Keratinocyte (primary cell): ENCODE data around the gene HEATR1. TPM values are rescaled to one million over a fixed set of nuclear protein-coding genes. Genes with fewer than 3 reads are reported as not detected.

Experiments
- DNase-seq: peaks from one replicate; pipeline ENCODE4 v3.0.0-alpha.2; 2011; ENCODE audit warnings: low read depth, missing footprints, low spot score
- FAIRE-seq: peaks from 2 replicates; lab custom pipeline; 2011; peaks lifted over from hg19 to GRCh38; lab: Jason Lieb, UNC
- H2AFZ ChIP-seq: 2 replicates; pipeline ENCODE4 v1.6.0; 2012; ENCODE audit warnings: low read length, control low read depth, inconsistent platforms; ENCODE audit not compliant: control insufficient read depth
- H3K27ac ChIP-seq: 2 replicates; pipeline ENCODE4 v1.5.1; 2011; ENCODE audit warnings: low read length; ENCODE audit not compliant: control insufficient read depth, insufficient read depth
- H3K27me3 ChIP-seq: 3 replicates; pipeline ENCODE4 v1.6.0; 2011; ENCODE audit warnings: low read length; ENCODE audit not compliant: control insufficient read depth, insufficient read depth; ENCODE audit errors: extremely low read depth
- H3K36me3 ChIP-seq, 2 experiments: 2 replicates in 1 of 2; 3 replicates in 1 of 2; pipeline ENCODE4 v1.5.1; 2011; ENCODE audit warnings: low read length in 2 of 2, mild to moderate bottlenecking in 1 of 2; ENCODE audit not compliant: control insufficient read depth in 2 of 2, insufficient read depth in 2 of 2; ENCODE audit errors: extremely low read depth in 1 of 2
- H3K4me1 ChIP-seq: 3 replicates; pipeline ENCODE4 v1.5.1; 2011; ENCODE audit warnings: low read length; ENCODE audit not compliant: control insufficient read depth, insufficient read depth; ENCODE audit errors: extremely low read depth
- H3K4me2 ChIP-seq: 3 replicates; pipeline ENCODE4 v1.6.0; 2011; ENCODE audit warnings: low read depth, low read length; ENCODE audit not compliant: control insufficient read depth, insufficient read depth; ENCODE audit errors: extremely low read depth
- H3K4me3 ChIP-seq, 3 experiments: fragments of 200-600 bp in 1 of 3; sonication (generic) in 1 of 3; 2 replicates in 2 of 3; 3 replicates in 1 of 3; pipeline ENCODE4 v1.5.1; 2011 to 2016; ENCODE audit warnings: low read length in 3 of 3, mild to moderate bottlenecking in 3 of 3, control low read depth in 2 of 3, inconsistent platforms in 1 of 3, low read depth in 1 of 3, mixed read lengths in 1 of 3, mixed run types in 1 of 3, moderate library complexity in 1 of 3; ENCODE audit not compliant: control insufficient read depth in 2 of 3, insufficient read depth in 2 of 3; ENCODE audit errors: extremely low read depth in 1 of 3
- H3K79me2 ChIP-seq: 2 replicates; pipeline ENCODE4 v1.6.0; 2012; ENCODE audit warnings: low read length; ENCODE audit not compliant: control insufficient read depth, insufficient read depth
- H3K9ac ChIP-seq: 3 replicates; pipeline ENCODE4 v1.6.0; 2011; ENCODE audit warnings: low read length; ENCODE audit not compliant: control insufficient read depth, insufficient read depth; ENCODE audit errors: extremely low read depth
- H3K9me1 ChIP-seq: 3 replicates; pipeline ENCODE4 v1.6.0; 2011; ENCODE audit warnings: low read length; ENCODE audit not compliant: control insufficient read depth, insufficient read depth; ENCODE audit errors: extremely low read depth
- H3K9me3 ChIP-seq: 2 replicates; pipeline ENCODE4 v1.5.1; 2012; ENCODE audit warnings: low read depth, low read length; ENCODE audit not compliant: control insufficient read depth
- H4K20me1 ChIP-seq: 3 replicates; pipeline ENCODE4 v1.6.0; 2011; ENCODE audit warnings: low read length; ENCODE audit not compliant: control insufficient read depth, insufficient read depth; ENCODE audit errors: extremely low read depth
- EZH2 ChIP-seq: IDR thresholded peaks from one replicate; pipeline ENCODE4 v1.6.1; 2012; ENCODE audit warnings: inconsistent platforms, mild to moderate bottlenecking, low read length, moderate library complexity
- dilution Hi-C: fragments of 300-500 bp; cut with MboI; formaldehyde crosslinking; loops from one replicate; pipeline ENCODE4 v1.7.0; 2020; ENCODE audit warnings: low sequenced_read_pairs; ENCODE audit not compliant: extremely low pct_ligation_motif_present
- polyA plus RNA-seq, 5 experiments: library from polyadenylated mRNA; depleted of rRNA in 3 of 5; stranded (reverse) in 3 of 5; stranded (forward) in 1 of 5; unstranded in 1 of 5; fragments of >200 nt; gene quantifications; 1 replicate in 1 of 5; 2 replicates in 3 of 5; 3 replicates in 1 of 5; pipeline versions ENCODE4 v1.2.1 to v1.2.3, GENCODE V29; 2011 to 2012; ENCODE audit warnings: missing spikeins in 2 of 5, low read depth in 1 of 5, low replicate concordance in 1 of 5
- TF ChIP-seq, protein P1 (sequence below), 3 experiments: IDR thresholded peaks in 1 of 3; conservative IDR thresholded peaks in 1 of 3; optimal IDR thresholded peaks in 1 of 3; 2 replicates in 2 of 3; 3 replicates in 1 of 3; pipeline versions ENCODE3 to v1.5.1; 2011; ENCODE audit warnings: low read length in 3 of 3, mild to moderate bottlenecking in 3 of 3, moderate library complexity in 2 of 3, control low read depth in 1 of 3, inconsistent platforms in 1 of 3; ENCODE audit not compliant: insufficient read depth in 2 of 3; ENCODE audit errors: extremely low read depth in 1 of 3

The HEATR1 gene
- polyA plus RNA-seq, 1 donor (not counting 4 experiments of a cell fraction or from before 2014, with no cell fraction given): 19.5 TPM

DNA sequence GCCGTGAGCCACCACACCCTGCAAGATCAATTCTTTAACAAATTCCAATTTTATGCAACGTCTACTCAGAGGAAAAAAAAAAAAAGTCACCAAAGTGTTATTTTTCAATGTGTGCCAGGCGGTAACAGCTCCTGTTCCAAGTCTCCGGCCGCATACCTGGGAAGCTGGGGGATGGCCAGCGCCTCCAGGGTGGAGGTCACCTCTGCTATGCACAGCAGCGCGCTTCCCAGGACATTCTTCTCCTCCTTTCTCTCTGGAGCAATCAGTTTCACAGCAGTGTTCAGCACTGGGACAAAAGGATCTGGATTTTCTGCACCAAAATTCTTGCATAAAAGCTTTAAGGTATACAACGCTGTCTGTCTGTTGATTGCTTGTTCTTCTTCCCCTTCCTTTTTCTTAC lies 46.2 kb downstream of the HEATR1 start:
- Histone ChIP-seq H3K79me2 (no peaks in the 10 kb centered on the region), H4K20me1 (no peaks in the 10 kb centered on the region), H3K4me1 (no peaks in the 10 kb centered on the region), H2AFZ (no peak overlapping the region), H3K4me2 (no peak overlapping the region), H3K9ac (no peak overlapping the region), H3K27ac (no peak overlapping the region), H3K4me3 (no peak overlapping the region), H3K36me3 (peaks cover 38% of the 10 kb centered on the region in 2 experiments), H3K27me3 (no peaks in the 10 kb centered on the region), H3K9me1 (no peaks in the 10 kb centered on the region), H3K9me3 (no peaks in the 10 kb centered on the region)
- dilution Hi-C loops: no loop called here
- DNase-seq (no peak), FAIRE-seq (no peak)
- TF ChIP-seq, protein P1, sequence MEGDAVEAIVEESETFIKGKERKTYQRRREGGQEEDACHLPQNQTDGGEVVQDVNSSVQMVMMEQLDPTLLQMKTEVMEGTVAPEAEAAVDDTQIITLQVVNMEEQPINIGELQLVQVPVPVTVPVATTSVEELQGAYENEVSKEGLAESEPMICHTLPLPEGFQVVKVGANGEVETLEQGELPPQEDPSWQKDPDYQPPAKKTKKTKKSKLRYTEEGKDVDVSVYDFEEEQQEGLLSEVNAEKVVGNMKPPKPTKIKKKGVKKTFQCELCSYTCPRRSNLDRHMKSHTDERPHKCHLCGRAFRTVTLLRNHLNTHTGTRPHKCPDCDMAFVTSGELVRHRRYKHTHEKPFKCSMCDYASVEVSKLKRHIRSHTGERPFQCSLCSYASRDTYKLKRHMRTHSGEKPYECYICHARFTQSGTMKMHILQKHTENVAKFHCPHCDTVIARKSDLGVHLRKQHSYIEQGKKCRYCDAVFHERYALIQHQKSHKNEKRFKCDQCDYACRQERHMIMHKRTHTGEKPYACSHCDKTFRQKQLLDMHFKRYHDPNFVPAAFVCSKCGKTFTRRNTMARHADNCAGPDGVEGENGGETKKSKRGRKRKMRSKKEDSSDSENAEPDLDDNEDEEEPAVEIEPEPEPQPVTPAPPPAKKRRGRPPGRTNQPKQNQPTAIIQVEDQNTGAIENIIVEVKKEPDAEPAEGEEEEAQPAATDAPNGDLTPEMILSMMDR (optimal IDR thresholded peaks at IDR 0.05 in 1 of 3, IDR thresholded peaks at IDR 0.05 in 1 of 3, conservative IDR thresholded peaks at IDR 0.05 in 1 of 3; ENCODE audit: extremely low read depth in 1 of 3, insufficient read depth in 2 of 3, low read length in 3 of 3): no peak
- TF ChIP-seq EZH2: no peak

DNA sequence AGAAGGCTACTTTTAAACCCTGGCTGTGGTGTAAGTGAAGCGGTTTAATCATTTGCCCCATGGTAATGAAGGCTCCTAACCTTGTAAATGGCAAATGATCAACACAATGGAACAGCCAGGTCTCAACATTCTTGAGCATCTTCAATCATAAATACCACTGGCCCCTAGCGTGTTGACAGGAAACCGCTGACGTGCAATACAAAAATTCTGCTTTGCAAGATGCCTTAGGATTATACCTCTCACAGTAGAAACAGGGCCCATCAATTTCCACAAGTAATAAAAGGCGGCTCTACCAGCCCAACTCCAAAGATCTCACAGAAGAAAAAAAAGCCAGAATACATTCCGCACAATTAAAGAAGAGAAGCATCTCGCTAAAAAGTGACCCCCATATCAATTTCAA lies 47.7 kb downstream of the HEATR1 start:
- dilution Hi-C loops: no loop called here
- TF ChIP-seq, protein P1 (optimal IDR thresholded peaks at IDR 0.05 in 1 of 3, IDR thresholded peaks at IDR 0.05 in 1 of 3, conservative IDR thresholded peaks at IDR 0.05 in 1 of 3; ENCODE audit: extremely low read depth in 1 of 3, insufficient read depth in 2 of 3, low read length in 3 of 3): no peak
- TF ChIP-seq EZH2: no peak
- Histone ChIP-seq H3K79me2 (no peaks in the 10 kb centered on the region), H3K4me3 (no peak overlapping the region), H3K9me1 (no peaks in the 10 kb centered on the region), H2AFZ (no peak overlapping the region), H3K27ac (no peak overlapping the region), H3K9ac (no peak overlapping the region), H3K4me1 (no peaks in the 10 kb centered on the region), H3K36me3 (peaks cover 33 to 38% of the 10 kb centered on the region in 2 experiments), H3K9me3 (no peaks in the 10 kb centered on the region), H3K27me3 (no peaks in the 10 kb centered on the region), H4K20me1 (no peaks in the 10 kb centered on the region), H3K4me2 (no peak overlapping the region)
- no peak for FAIRE-seq
- no peak for DNase-seq
